Upper lobe of left lung (tissue), 4 donors: ENCODE data around the gene GTF2IRD2.
"Not testable (repeated sequence)": the region's sequence is repeated elsewhere in the genome, so short reads cannot be mapped to it uniquely, and the experiment has no call there.

ENCODE experiments used
- POLR2A ChIP-seq, 4 donors: fragments of 450-650 bp; IDR thresholded peaks; one replicate each; pipeline ENCODE4 v1.5.1; 2016 to 2017; ENCODE audit warnings: antibody characterized with exemption in 4 of 4, mild to moderate bottlenecking in 2 of 4
- POLR2AphosphoS5 ChIP-seq, 2 donors: sonication (generic); formaldehyde crosslinking; IDR thresholded peaks; one replicate each; pipeline ENCODE4 v1.5.1; 2017; ENCODE audit warnings: antibody characterized with exemption in 2 of 2
- TF ChIP-seq, protein P1 (sequence below), 6 experiments: fragments of 450-650 bp in 4 of 6; fragments of 200-600 bp in 2 of 6; sonication (generic) in 2 of 6; IDR thresholded peaks; one replicate each; pipeline ENCODE4 v1.5.1; 2016 to 2019; ENCODE audit warnings: antibody characterized with exemption in 6 of 6

DNA sequence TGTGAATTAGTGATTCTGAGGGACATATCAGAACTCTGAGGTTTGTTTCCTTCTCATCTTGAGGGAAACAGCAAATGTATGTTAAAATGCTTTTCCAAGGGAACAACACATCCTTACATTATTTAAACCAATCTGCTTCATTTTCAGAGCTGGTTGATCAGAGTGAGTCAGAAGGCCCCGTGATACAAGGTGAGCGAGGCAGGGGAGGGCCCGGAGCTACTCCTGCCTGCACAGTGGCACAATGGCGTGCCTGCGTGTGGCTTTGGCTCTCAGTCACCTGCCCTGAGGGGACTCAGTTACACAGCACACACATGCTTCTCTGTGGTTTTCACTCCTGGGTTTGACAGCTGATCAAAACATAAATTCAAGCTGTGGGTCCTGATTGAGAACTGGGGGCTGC is 94.7 kb downstream of the GTF2IRD2 start:
- TF ChIP-seq, protein P1, sequence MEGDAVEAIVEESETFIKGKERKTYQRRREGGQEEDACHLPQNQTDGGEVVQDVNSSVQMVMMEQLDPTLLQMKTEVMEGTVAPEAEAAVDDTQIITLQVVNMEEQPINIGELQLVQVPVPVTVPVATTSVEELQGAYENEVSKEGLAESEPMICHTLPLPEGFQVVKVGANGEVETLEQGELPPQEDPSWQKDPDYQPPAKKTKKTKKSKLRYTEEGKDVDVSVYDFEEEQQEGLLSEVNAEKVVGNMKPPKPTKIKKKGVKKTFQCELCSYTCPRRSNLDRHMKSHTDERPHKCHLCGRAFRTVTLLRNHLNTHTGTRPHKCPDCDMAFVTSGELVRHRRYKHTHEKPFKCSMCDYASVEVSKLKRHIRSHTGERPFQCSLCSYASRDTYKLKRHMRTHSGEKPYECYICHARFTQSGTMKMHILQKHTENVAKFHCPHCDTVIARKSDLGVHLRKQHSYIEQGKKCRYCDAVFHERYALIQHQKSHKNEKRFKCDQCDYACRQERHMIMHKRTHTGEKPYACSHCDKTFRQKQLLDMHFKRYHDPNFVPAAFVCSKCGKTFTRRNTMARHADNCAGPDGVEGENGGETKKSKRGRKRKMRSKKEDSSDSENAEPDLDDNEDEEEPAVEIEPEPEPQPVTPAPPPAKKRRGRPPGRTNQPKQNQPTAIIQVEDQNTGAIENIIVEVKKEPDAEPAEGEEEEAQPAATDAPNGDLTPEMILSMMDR (IDR thresholded peaks at IDR 0.05): not testable (repeated sequence)
- not testable (repeated sequence) for TF ChIP-seq POLR2A, POLR2AphosphoS5 (IDR thresholded peaks at IDR 0.05)
